Progenitor cell of endocrine pancreas (in vitro differentiated cells): Measurements from ENCODE around the gene AQP1. TPM values are rescaled to one million over a fixed set of nuclear protein-coding genes. Genes with fewer than 3 reads are reported as not detected.

ENCODE experiments used
- DNase-seq: peaks from one replicate; pipeline ENCODE4 v3.0.0; 2021; ENCODE audit warnings: low spot score; ENCODE audit not compliant: unreplicated experiment
- H3K27ac Mint-ChIP-seq: 2 replicates; pipeline ENCODE4 v1.8.0; 2021; ENCODE audit warnings: mild to moderate bottlenecking, moderate library complexity, mixed read lengths
- H3K27me3 Mint-ChIP-seq: 2 replicates; pipeline ENCODE4 v1.8.0; 2021; ENCODE audit warnings: mixed read lengths
- H3K36me3 Mint-ChIP-seq: 2 replicates; pipeline ENCODE4 v1.8.0; 2022; ENCODE audit warnings: mixed read lengths; ENCODE audit not compliant: insufficient read depth
- H3K4me1 Mint-ChIP-seq: 2 replicates; pipeline ENCODE4 v1.8.0; 2021; ENCODE audit warnings: low read depth, mixed read lengths
- H3K4me3 Mint-ChIP-seq: 2 replicates; pipeline ENCODE4 v1.8.0; 2021; ENCODE audit warnings: low read depth, mild to moderate bottlenecking, moderate library complexity, mixed read lengths
- H3K9me3 Mint-ChIP-seq: 2 replicates; pipeline ENCODE4 v1.8.0; 2021; ENCODE audit warnings: low read depth, mixed read lengths
- total RNA-seq: library from RNA; stranded (reverse); gene quantifications from 2 replicates; pipeline ENCODE4 v1.2.1, GENCODE V29; 2021
- TF ChIP-seq, protein P1 (sequence below): fragments of 200-600 bp; sonication (generic); IDR thresholded peaks from one replicate; pipeline ENCODE4 v1.5.0; 2021; ENCODE audit warnings: antibody characterized with exemption, mild to moderate bottlenecking; ENCODE audit not compliant: unreplicated experiment

The AQP1 gene
- total RNA-seq, 1 donor from 2014 or later, result 1.3 TPM

DNA sequence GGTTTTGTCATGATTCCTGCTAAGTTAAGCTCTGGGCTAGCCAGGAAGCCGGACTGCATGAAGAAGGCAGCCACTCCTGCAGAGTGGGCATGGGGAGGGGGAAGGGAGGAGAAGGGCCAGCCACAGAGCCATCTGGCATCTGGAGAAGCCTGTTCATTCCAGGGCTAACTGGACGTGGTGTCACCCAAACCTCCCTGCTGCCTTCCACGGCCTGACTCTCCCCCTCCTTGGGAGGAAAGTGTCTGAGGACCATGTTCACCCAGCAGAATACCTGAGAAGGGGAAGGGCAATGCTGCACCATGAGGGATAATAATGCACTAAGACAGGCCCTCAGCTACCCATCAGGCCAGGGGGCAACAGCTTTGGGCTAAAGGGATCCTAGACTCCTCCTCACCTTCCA lies 15.4 kb downstream of the AQP1 start:
- Mint-ChIP-seq H3K27me3 (peaks cover 3% of the 10 kb centered on the region), H3K4me1 (no peaks in the 10 kb centered on the region)
- no peak for DNase-seq

DNA sequence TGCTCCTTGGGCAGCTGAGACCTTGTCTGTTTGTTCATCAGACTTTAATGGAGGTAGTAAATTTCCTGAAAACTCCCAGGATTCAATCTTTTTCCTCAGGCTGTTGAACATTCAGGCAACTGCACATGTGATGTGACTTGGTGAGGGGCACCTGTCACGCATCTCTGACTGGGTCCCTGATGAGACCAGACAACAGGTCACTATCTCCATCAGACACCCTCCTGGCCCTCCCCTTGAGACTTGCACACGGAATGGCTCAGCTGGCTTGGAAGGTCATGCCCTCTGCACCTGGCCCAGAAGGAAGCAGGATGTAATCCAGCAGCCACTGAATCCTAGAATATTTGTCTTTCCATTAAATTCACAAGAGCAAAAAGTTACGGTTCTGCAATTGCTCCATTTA lies 15.9 kb downstream of the AQP1 start:
- Mint-ChIP-seq H3K27me3 (peaks cover 6% of the 10 kb centered on the region), H3K36me3 (no peaks in the 10 kb centered on the region), H3K4me3 (no peak overlapping the region), H3K4me1 (no peaks in the 10 kb centered on the region), H3K27ac (no peak overlapping the region), H3K9me3 (no peaks in the 10 kb centered on the region)
- DNase-seq, result no peak
- TF ChIP-seq, protein P1, sequence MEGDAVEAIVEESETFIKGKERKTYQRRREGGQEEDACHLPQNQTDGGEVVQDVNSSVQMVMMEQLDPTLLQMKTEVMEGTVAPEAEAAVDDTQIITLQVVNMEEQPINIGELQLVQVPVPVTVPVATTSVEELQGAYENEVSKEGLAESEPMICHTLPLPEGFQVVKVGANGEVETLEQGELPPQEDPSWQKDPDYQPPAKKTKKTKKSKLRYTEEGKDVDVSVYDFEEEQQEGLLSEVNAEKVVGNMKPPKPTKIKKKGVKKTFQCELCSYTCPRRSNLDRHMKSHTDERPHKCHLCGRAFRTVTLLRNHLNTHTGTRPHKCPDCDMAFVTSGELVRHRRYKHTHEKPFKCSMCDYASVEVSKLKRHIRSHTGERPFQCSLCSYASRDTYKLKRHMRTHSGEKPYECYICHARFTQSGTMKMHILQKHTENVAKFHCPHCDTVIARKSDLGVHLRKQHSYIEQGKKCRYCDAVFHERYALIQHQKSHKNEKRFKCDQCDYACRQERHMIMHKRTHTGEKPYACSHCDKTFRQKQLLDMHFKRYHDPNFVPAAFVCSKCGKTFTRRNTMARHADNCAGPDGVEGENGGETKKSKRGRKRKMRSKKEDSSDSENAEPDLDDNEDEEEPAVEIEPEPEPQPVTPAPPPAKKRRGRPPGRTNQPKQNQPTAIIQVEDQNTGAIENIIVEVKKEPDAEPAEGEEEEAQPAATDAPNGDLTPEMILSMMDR, result no peak

More for the DNA sequence above, 15.4 kb downstream of the AQP1 start:
- no peaks in the 10 kb centered on the region for H3K9me3 Mint-ChIP-seq
- H3K27ac Mint-ChIP-seq, result no peak overlapping the region
- no peaks in the 10 kb centered on the region for H3K36me3 Mint-ChIP-seq
- no peak overlapping the region for H3K4me3 Mint-ChIP-seq
- TF ChIP-seq, protein P1, result no peak

DNA sequence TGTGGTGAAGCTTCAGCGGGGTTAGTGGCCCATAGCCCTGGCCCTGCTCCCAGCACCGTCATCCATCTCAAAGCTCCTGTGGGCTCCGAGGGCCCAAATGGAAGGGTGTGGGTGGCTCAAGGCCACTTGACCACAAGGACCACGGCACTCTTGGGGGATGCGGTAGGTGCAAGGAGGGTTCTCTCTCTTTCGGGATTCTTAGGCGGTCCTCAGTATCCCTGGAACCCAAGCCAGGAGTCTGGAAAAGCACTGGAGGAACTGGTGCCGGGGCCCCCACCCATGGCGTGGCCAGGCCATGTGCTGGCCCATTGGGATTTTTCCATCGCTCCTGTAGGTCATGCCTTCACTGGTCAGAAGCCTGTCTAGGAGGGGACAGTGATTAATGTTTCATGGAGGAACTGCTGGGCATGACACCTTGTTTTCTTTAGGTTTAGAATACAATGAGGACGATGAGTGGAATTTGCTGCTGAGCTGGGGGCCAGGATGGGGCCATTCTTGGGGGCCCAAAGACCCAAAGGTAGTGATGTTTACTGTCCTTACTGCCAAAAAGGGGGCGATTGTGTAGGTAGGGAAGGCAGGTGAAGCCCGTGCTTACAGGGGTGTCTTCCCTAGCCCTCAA lies 16.7 kb downstream of the AQP1 start:
- H3K4me1 Mint-ChIP-seq, result no peaks in the 10 kb centered on the region
- H3K9me3 Mint-ChIP-seq, result no peaks in the 10 kb centered on the region
- peak; percentile 4 for DNase-seq
- no peaks in the 10 kb centered on the region for H3K36me3 Mint-ChIP-seq
- TF ChIP-seq, protein P1, result no peak
- no peak overlapping the region for H3K4me3 Mint-ChIP-seq
- H3K27ac Mint-ChIP-seq, result no peak overlapping the region
- peaks cover 6% of the 10 kb centered on the region for H3K27me3 Mint-ChIP-seq

DNA sequence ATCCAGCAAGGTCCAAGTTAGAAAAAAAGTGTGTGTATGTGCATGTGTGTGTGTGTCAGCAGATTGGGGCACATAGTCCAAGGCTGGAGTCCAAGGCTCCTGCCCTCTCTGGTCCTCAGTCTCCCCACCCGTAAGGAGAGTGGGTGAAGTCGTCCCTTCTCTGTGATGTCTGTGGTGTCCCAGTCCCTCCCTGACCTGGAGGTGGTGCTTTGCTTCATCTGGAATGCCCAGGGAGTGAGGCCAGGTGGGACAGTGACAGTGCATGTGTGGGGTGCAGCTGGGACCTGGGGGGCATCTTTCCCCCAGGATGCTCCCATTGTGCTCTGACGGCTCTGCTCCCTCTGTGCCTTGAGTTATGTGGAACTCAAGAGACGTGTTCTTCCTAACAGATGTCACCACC lies 18.0 kb downstream of the AQP1 start:
- Mint-ChIP-seq H3K9me3 (no peaks in the 10 kb centered on the region), H3K4me3 (no peak overlapping the region), H3K36me3 (no peaks in the 10 kb centered on the region), H3K27ac (no peak overlapping the region), H3K27me3 (peaks cover 9% of the 10 kb centered on the region), H3K4me1 (no peaks in the 10 kb centered on the region)
- DNase-seq, result peak; percentile 5
- TF ChIP-seq, protein P1, result no peak

DNA sequence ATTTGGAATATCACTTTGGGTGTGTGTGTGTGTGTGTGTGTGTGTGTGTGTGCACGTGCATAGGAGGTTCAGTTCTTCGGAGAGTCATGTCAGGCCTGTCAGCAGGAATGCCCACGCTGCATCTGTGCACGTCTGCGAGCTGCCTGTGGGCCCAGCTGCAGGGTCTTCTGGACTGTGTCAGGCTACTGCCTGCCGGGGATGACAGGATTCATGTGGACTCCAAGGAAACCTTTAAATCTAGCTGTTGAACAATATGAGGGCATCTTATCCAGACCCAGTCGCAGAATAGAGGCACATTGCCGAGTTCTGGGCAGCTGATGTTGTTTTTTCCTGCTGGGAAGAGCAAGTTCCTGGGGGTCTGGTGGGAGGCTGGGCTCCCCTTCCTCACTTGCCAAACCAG lies 19.0 kb downstream of the AQP1 start:
- Mint-ChIP-seq H3K4me1 (no peaks in the 10 kb centered on the region), H3K4me3 (no peak overlapping the region), H3K36me3 (no peaks in the 10 kb centered on the region), H3K27ac (no peak overlapping the region), H3K9me3 (no peaks in the 10 kb centered on the region), H3K27me3 (peaks cover 9% of the 10 kb centered on the region)
- DNase-seq, result peak; percentile 7
- TF ChIP-seq, protein P1, result no peak
